ENCODE results near the gene RALY. TPM values are rescaled to one million over a fixed set of nuclear protein-coding genes. Genes with fewer than 3 reads are reported as not detected.
"Not testable (repeated sequence)": the region's sequence is repeated elsewhere in the genome, so short reads cannot be mapped to it uniquely, and the experiment has no call there.

Gene RALY
- total RNA-seq, 2 experiments from 2014 or later: 204 to 209 TPM

GRCh38 chr20:34132491-34132890 is 138.8 kb downstream of the RALY start:
- DNase-seq; H3K36me3 Mint-ChIP-seq (ENCODE audit: low read depth); H3K27ac Mint-ChIP-seq; POLR2A ChIA-PET; H3K4me3 Mint-ChIP-seq; CTCF ChIA-PET; H3K4me1 Mint-ChIP-seq; H3K9me3 Mint-ChIP-seq: not testable (repeated sequence)
- H3K27me3 Mint-ChIP-seq: peaks cover 15% of the 10 kb centered on the region

- CTCF ChIA-PET; POLR2A ChIA-PET; H3K36me3 Mint-ChIP-seq (ENCODE audit: low read depth); DNase-seq; H3K9me3 Mint-ChIP-seq; H3K4me1 Mint-ChIP-seq; H3K27ac Mint-ChIP-seq; H3K4me3 Mint-ChIP-seq: not testable (repeated sequence)
- H3K27me3 Mint-ChIP-seq: peaks cover 14% of the 10 kb centered on the region
Measured at GRCh38 chr20:34132943-34133342, 139.2 kb downstream of the RALY start.

DNA sequence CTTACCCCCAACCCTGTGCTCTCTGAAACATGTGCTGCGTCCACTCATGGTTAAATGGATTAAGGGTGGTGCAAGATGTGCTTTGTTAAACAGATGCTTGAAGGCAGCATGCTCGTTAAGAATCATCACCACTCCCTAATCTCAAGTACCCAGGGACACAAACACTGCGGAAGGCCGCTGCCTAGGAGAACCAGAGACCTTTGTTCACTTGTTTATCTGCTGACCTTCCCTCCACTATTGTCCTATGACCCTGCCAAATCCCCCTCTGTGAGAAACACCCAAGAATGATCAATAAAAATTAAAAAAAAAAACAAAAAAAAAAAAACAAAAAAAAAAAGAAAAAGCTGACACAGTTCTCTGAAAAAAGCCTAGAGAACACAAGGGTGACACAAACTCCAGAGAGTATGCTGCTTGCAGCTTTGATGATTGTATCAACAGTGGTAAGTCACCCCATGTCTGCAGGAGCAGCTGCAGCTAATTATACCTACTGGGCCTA is 139.7 kb downstream of the RALY start:
- H3K27ac Mint-ChIP-seq; H3K4me3 Mint-ChIP-seq; H3K4me1 Mint-ChIP-seq; POLR2A ChIA-PET; DNase-seq; H3K36me3 Mint-ChIP-seq (ENCODE audit: low read depth); H3K9me3 Mint-ChIP-seq; H3K27me3 Mint-ChIP-seq: not testable (repeated sequence)
- CTCF ChIA-PET: interaction anchor here (0.6 kb wide), 1 partner anchor 218 kb away, joined by 3 read pairs; no protein-coding TSS in a partner anchor

Other genes with a start within 250 kb of the RALY start
- gene CHMP4B, start 182.6 kb upstream of the RALY start, total RNA-seq: 10 to 100 TPM; 86.7 to 86.9 TPM
- 100 to 1,000 TPM; 106 to 108 TPM for gene EIF2S2, start 118.3 kb downstream of the RALY start, total RNA-seq
- gene ASIP, start 247.5 kb downstream of the RALY start, total RNA-seq: not detected